ENCODE measurements around the gene FMC1. TPM values are rescaled to one million over a fixed set of nuclear protein-coding genes. Genes with fewer than 3 reads are reported as not detected.

The FMC1 gene
- total RNA-seq, 1 donor from 2014 or later = 13.5 TPM

- Mint-ChIP-seq H3K4me1 (ENCODE audit: unreplicated experiment) (peaks cover 20% of the 10 kb centered on the region), H3K27me3 (ENCODE audit: unreplicated experiment) (no peaks in the 10 kb centered on the region), H3K36me3 (ENCODE audit: unreplicated experiment) (no peaks in the 10 kb centered on the region), H3K9me3 (ENCODE audit: unreplicated experiment) (no peaks in the 10 kb centered on the region), H3K27ac (ENCODE audit: unreplicated experiment) (peak overlapping the region; percentile 100), H3K4me3 (ENCODE audit: unreplicated experiment) (peak overlapping the region; percentile 90)
- no peak for DNase-seq (ENCODE audit: extremely low spot score, unreplicated experiment)
- no peak for TF ChIP-seq CTCF (IDR thresholded peaks at IDR 0.05)
Measured at GRCh38 chr7:139339698-139340036, 1.5 kb upstream of the FMC1 start.

- H3K36me3 Mint-ChIP-seq (ENCODE audit: unreplicated experiment) = no peaks in the 10 kb centered on the region
- peak; percentile 87 for TF ChIP-seq CTCF (IDR thresholded peaks at IDR 0.05)
- DNase-seq (ENCODE audit: extremely low spot score, unreplicated experiment) = peak; percentile 99
- H3K9me3 Mint-ChIP-seq (ENCODE audit: unreplicated experiment) = no peaks in the 10 kb centered on the region
- H3K4me3 Mint-ChIP-seq (ENCODE audit: unreplicated experiment) = peak overlapping the region; percentile 90
- no peaks in the 10 kb centered on the region for H3K27me3 Mint-ChIP-seq (ENCODE audit: unreplicated experiment)
- peaks cover 20% of the 10 kb centered on the region for H3K4me1 Mint-ChIP-seq (ENCODE audit: unreplicated experiment)
- peak overlapping the region; percentile 100 for H3K27ac Mint-ChIP-seq (ENCODE audit: unreplicated experiment)
Measured at GRCh38 chr7:139340037-139340807, 915 bp upstream of the FMC1 start.

- Mint-ChIP-seq H3K4me1 (ENCODE audit: unreplicated experiment) (peaks cover 20% of the 10 kb centered on the region), H3K27me3 (ENCODE audit: unreplicated experiment) (no peaks in the 10 kb centered on the region), H3K4me3 (ENCODE audit: unreplicated experiment) (peak overlapping the region; percentile 90), H3K36me3 (ENCODE audit: unreplicated experiment) (no peaks in the 10 kb centered on the region), H3K27ac (ENCODE audit: unreplicated experiment) (peak overlapping the region; percentile 100), H3K9me3 (ENCODE audit: unreplicated experiment) (no peaks in the 10 kb centered on the region)
- DNase-seq (ENCODE audit: extremely low spot score, unreplicated experiment) = peak; percentile 93
- no peak for TF ChIP-seq CTCF (IDR thresholded peaks at IDR 0.05)
Measured at GRCh38 chr7:139340808-139341057, 404 bp upstream of the FMC1 start.

GRCh38 chr7:139341776-139342226 lies 664 bp downstream of the FMC1 start:
- peak overlapping the region; percentile 90 for H3K4me3 Mint-ChIP-seq (ENCODE audit: unreplicated experiment)

GRCh38 chr7:139345042-139345441 lies 3.9 kb downstream of the FMC1 start:
- H3K9me3 Mint-ChIP-seq (ENCODE audit: unreplicated experiment) = no peaks in the 10 kb centered on the region
- no peak overlapping the region for H3K4me3 Mint-ChIP-seq (ENCODE audit: unreplicated experiment)
- H3K27ac Mint-ChIP-seq (ENCODE audit: unreplicated experiment) = no peak overlapping the region
- H3K36me3 Mint-ChIP-seq (ENCODE audit: unreplicated experiment) = peaks cover 11% of the 10 kb centered on the region
- H3K4me1 Mint-ChIP-seq (ENCODE audit: unreplicated experiment) = peaks cover 14% of the 10 kb centered on the region
- no peak for TF ChIP-seq CTCF (IDR thresholded peaks at IDR 0.05)
- H3K27me3 Mint-ChIP-seq (ENCODE audit: unreplicated experiment) = no peaks in the 10 kb centered on the region
- no peak for DNase-seq (ENCODE audit: extremely low spot score, unreplicated experiment)

More at GRCh38 chr7:139341776-139342226, 664 bp downstream of the FMC1 start:
- no peak for TF ChIP-seq CTCF (IDR thresholded peaks at IDR 0.05)
- Mint-ChIP-seq H3K27me3 (ENCODE audit: unreplicated experiment) (no peaks in the 10 kb centered on the region), H3K27ac (ENCODE audit: unreplicated experiment) (peak overlapping the region; percentile 100), H3K4me1 (ENCODE audit: unreplicated experiment) (peaks cover 20% of the 10 kb centered on the region), H3K9me3 (ENCODE audit: unreplicated experiment) (no peaks in the 10 kb centered on the region), H3K36me3 (ENCODE audit: unreplicated experiment) (peaks cover 5% of the 10 kb centered on the region)
- no peak for DNase-seq (ENCODE audit: extremely low spot score, unreplicated experiment)
